K562 (cell line): ENCODE results near the gene APOM. TPM values are rescaled to one million over a fixed set of nuclear protein-coding genes. Genes with fewer than 3 reads are reported as not detected.

Experiments used
- ATAC-seq: fragments of 200-7000 bp; cut with Tn5 transposase; 3 replicates; pipeline ENCODE4 v1.9.1; 2020; ENCODE audit warnings: moderate library complexity
- BruUV-seq: library from RNA; stranded (reverse); fragments of 400-500 nt; replicated peaks from 2 replicates; lab custom pipeline; 2021; lab: Mats Ljungman, UMichigan
- CTCF ChIA-PET: fragments of 300-600 bp; formaldehyde crosslinking; extraction: SDS; loops from one replicate; lab custom pipeline; 2021; ENCODE audit warnings: low intra/inter-chr PET ratio; lab: Yijun Ruan, JAX
- POLR2A ChIA-PET: fragments of 300-600, 350-650 bp; sonication (Branson Sonifier 250); formaldehyde crosslinking; extraction: SDS; loops from one replicate; lab custom pipeline; 2021; ENCODE audit warnings: antibody characterized with exemption, inconsistent platforms; lab: Yijun Ruan, JAX
- DNase-seq, 4 experiments: peaks; one replicate each; pipeline versions ENCODE4 v3.0.0 to v3.0.0-alpha.2; 2011 to 2018; ENCODE audit warnings: low spot score in 3 of 4, mixed read lengths in 3 of 4; ENCODE audit errors: extremely low read depth in 1 of 4
- FAIRE-seq: peaks from 2 replicates; lab custom pipeline; 2011; peaks lifted over from hg19 to GRCh38; lab: Jason Lieb, UNC
- H2AFZ ChIP-seq: 2 replicates; pipeline ENCODE4 v1.6.0; 2011; ENCODE audit warnings: low read depth, low read length, control low read depth, inconsistent platforms
- H3K27ac ChIP-seq: fragments of 200-600 bp; 3 replicates; pipeline ENCODE4 v1.8.0; 2011; ENCODE audit warnings: low read depth, mild to moderate bottlenecking, control low read depth, inconsistent platforms, low read length, moderate library complexity, mixed read lengths; ENCODE audit errors: extremely low read depth
- H3K27me3 ChIP-seq, 2 experiments: fragments of 300-600 bp in 1 of 2; 2 replicates in 1 of 2; 3 replicates in 1 of 2; pipeline versions ENCODE4 v1.6.0 to v1.8.0; 2011; ENCODE audit warnings: inconsistent platforms in 2 of 2, low read length in 2 of 2, mild to moderate bottlenecking in 1 of 2, mixed read lengths in 1 of 2, moderate library complexity in 1 of 2; ENCODE audit not compliant: control insufficient read depth in 2 of 2, insufficient read depth in 2 of 2
- H3K36me3 ChIP-seq: fragments of 300-600 bp; 3 replicates; pipeline ENCODE4 v1.8.0; 2011; ENCODE audit warnings: mild to moderate bottlenecking, low read length, inconsistent platforms; ENCODE audit not compliant: control insufficient read depth, insufficient read depth
- H3K4me1 ChIP-seq, 2 experiments: fragments of 200-600 bp in 1 of 2; replicated peaks in 1 of 2; 2 replicates in 1 of 2; 3 replicates in 1 of 2; pipeline versions ENCODE4 v1.5.1 to v1.8.0; 2011; ENCODE audit warnings: inconsistent platforms in 2 of 2, low read length in 2 of 2, mild to moderate bottlenecking in 1 of 2, mixed read lengths in 1 of 2, moderate library complexity in 1 of 2; ENCODE audit not compliant: control insufficient read depth in 2 of 2, insufficient read depth in 2 of 2
- H3K4me2 ChIP-seq: 2 replicates; pipeline ENCODE4 v1.6.1; 2011; ENCODE audit warnings: low read length, control low read depth, inconsistent platforms, mixed read lengths; ENCODE audit not compliant: insufficient read depth
- H3K4me3 ChIP-seq: fragments of 200-600 bp; sonication (generic), shearing (Covaris generic); 2 replicates; pipeline ENCODE4 v1.5.1; 2016; ENCODE audit warnings: control low read depth, inconsistent platforms
- H3K79me2 ChIP-seq: fragments of 200-600 bp; 3 replicates; pipeline ENCODE4 v1.8.0; 2011; ENCODE audit warnings: low read length, inconsistent platforms; ENCODE audit not compliant: control insufficient read depth, insufficient read depth
- H3K9ac ChIP-seq, 2 experiments: 2 replicates each; pipeline versions ENCODE4 v1.6.0 to v1.6.1; 2011; ENCODE audit warnings: low read depth in 2 of 2, low read length in 2 of 2, control low read depth in 1 of 2, inconsistent platforms in 1 of 2, mild to moderate bottlenecking in 1 of 2, mixed read lengths in 1 of 2; ENCODE audit not compliant: insufficient read depth in 1 of 2
- H3K9me1 ChIP-seq: one replicate; pipeline ENCODE4 v1.6.0; 2011; ENCODE audit warnings: inconsistent platforms, mild to moderate bottlenecking, low read length, moderate library complexity; ENCODE audit not compliant: control insufficient read depth, insufficient read depth
- H3K9me3 ChIP-seq: replicated peaks from 2 replicates; pipeline ENCODE4 v1.5.1; 2011; ENCODE audit warnings: low read depth, low read length, inconsistent platforms; ENCODE audit not compliant: control insufficient read depth, insufficient read depth
- H4K20me1 ChIP-seq: replicated peaks from 2 replicates; pipeline ENCODE4 v1.6.1; 2011; ENCODE audit warnings: low read length, inconsistent platforms, mixed read lengths; ENCODE audit not compliant: control insufficient read depth, insufficient read depth
- CEBPZ ChIP-seq: fragments of 150-350 bp; IDR thresholded peaks from 2 replicates; pipeline ENCODE4 v1.6.1; 2014; ENCODE audit warnings: low read depth, mild to moderate bottlenecking, low read length, borderline replicate concordance
- FIP1L1 ChIP-seq: fragments of 200-400 bp; formaldehyde crosslinking; IDR thresholded peaks from 2 replicates; pipeline ENCODE4 v1.6.1; 2018; ENCODE audit warnings: mild to moderate bottlenecking, low read depth, low read length; ENCODE audit not compliant: poor library complexity, severe bottlenecking
- GATAD2B ChIP-seq: fragments of 450-650 bp; IDR thresholded peaks from 2 replicates; pipeline ENCODE4 v1.6.1; 2017; ENCODE audit warnings: mild to moderate bottlenecking, borderline replicate concordance
- ID3 ChIP-seq, 2 experiments: fragments of 250-450 bp in 1 of 2; fragments of 450-650 bp in 1 of 2; sonication (Bioruptor Pico) in 1 of 2; IDR thresholded peaks; 2 replicates each; pipeline versions ENCODE4 v1.6.1 to v1.8.0; 2016 to 2021; ENCODE audit warnings: mild to moderate bottlenecking in 2 of 2, moderate library complexity in 2 of 2, missing compliant biosample characterization in 1 of 2, missing genetic modification characterization in 1 of 2
- KDM2B ChIP-seq: fragments of 250-450 bp; sonication (Bioruptor Pico); IDR thresholded peaks from 2 replicates; pipeline ENCODE4 v1.8.0; 2021; ENCODE audit warnings: mild to moderate bottlenecking, moderate library complexity
- MBD2 ChIP-seq: sonication (generic); IDR thresholded peaks from 2 replicates; pipeline ENCODE4 v1.6.1; 2016; ENCODE audit warnings: low read depth, borderline replicate concordance
- NR2C1 ChIP-seq, 2 experiments: fragments of 450-650 bp; IDR thresholded peaks; 2 replicates each; pipeline ENCODE4 v1.6.1; 2017; ENCODE audit warnings: mild to moderate bottlenecking in 2 of 2, antibody characterized with exemption in 1 of 2, inconsistent platforms in 1 of 2, missing compliant biosample characterization in 1 of 2, missing genetic modification characterization in 1 of 2
- NUFIP1 ChIP-seq: fragments of 450-650 bp; IDR thresholded peaks from 2 replicates; pipeline ENCODE4 v1.6.1; 2018; ENCODE audit not compliant: partially characterized antibody
- PKNOX1 ChIP-seq: fragments of 450-650 bp; IDR thresholded peaks from 2 replicates; pipeline ENCODE4 v1.6.1; 2016
- PRPF4 ChIP-seq: fragments of 200-400 bp; formaldehyde crosslinking; IDR thresholded peaks from one replicate; pipeline ENCODE4 v1.6.1; 2017; ENCODE audit warnings: low read length, low read depth, mild to moderate bottlenecking; ENCODE audit not compliant: insufficient read depth, poor library complexity, severe bottlenecking
- PURB ChIP-seq: sonication (generic); formaldehyde crosslinking; IDR thresholded peaks from 2 replicates; pipeline ENCODE4 v1.9.0; 2021; ENCODE audit warnings: low read depth, mild to moderate bottlenecking, missing genetic modification reagents
- RB1 ChIP-seq: fragments of 450-650 bp; IDR thresholded peaks from 2 replicates; pipeline ENCODE4 v1.6.1; 2017; ENCODE audit warnings: low read depth, mild to moderate bottlenecking
- RBM17 ChIP-seq: fragments of 200-400 bp; formaldehyde crosslinking; IDR thresholded peaks from 2 replicates; pipeline ENCODE4 v1.6.1; 2017; ENCODE audit warnings: low read depth, mild to moderate bottlenecking, low read length, borderline replicate concordance
- SNIP1 ChIP-seq: fragments of 450-650 bp; IDR thresholded peaks from 2 replicates; pipeline ENCODE4 v1.7.1; 2017; ENCODE audit warnings: low read depth, mild to moderate bottlenecking
- TFAM ChIP-seq: fragments of 250-450 bp; sonication (Bioruptor Pico); conservative IDR thresholded peaks from 2 replicates; pipeline ENCODE4 v1.5.0; 2021; ENCODE audit warnings: mild to moderate bottlenecking, moderate library complexity
- U2AF1 ChIP-seq: fragments of 200-400 bp; formaldehyde crosslinking; optimal IDR thresholded peaks from 2 replicates; pipeline ENCODE3; 2017; ENCODE audit warnings: mild to moderate bottlenecking, low read depth, low read length, moderate library complexity
- ZNF445 ChIP-seq: fragments of 250-450 bp; sonication (Bioruptor Pico); IDR thresholded peaks from 2 replicates; pipeline ENCODE4 v1.4.0; 2020; ENCODE audit warnings: low read depth, mild to moderate bottlenecking, moderate library complexity
- WGBS: fragments of 100-300 bp; shearing (Covaris generic); methylation state at CpG from one replicate; pipeline ENCODE4 v1.1.6; 2016; ENCODE audit warnings: low coverage, mixed read lengths; ENCODE audit not compliant: insufficient coverage; ENCODE audit errors: missing lambda C conversion rate; 5-methylcytosine and 5-hydroxymethylcytosine counted together
- in situ Hi-C: fragments of 300-500 bp; cut with MboI; formaldehyde crosslinking; loops from 4 replicates; pipeline ENCODE4 v1.15.0; 2018; ENCODE audit warnings: inconsistent platforms, mixed read lengths
- intact Hi-C: fragments of 100-400 bp; cut with micrococcal nuclease; formaldehyde crosslinking; loops from 2 replicates; pipeline ENCODE4 v1.14.2; 2022
- polyA plus RNA-seq, 8 experiments: library from polyadenylated mRNA; depleted of rRNA in 4 of 8; stranded (reverse) in 5 of 8; unstranded in 3 of 8; fragments of >200 nt; fragmentation: Nextera tagmentation in 2 of 8; fragmentation: Illumina TruSeq in 1 of 8; extraction: Ambion mirVana in 2 of 8; extraction: Trizol in 1 of 8; gene quantifications; 2 replicates each; pipeline versions ENCODE4 v1.2.1 to v1.2.3, GENCODE V29; 2011 to 2014; ENCODE audit warnings: inconsistent platforms in 1 of 8, missing spikeins in 1 of 8
- total RNA-seq, 7 experiments: library from RNA; depleted of rRNA in 6 of 7; stranded (reverse); fragments of >200 nt in 6 of 7; fragmentation: Illumina TruSeq in 2 of 7; extraction: Trizol in 2 of 7; gene quantifications; 2 replicates each; pipeline versions ENCODE4 v1.2.1 to v1.2.3, GENCODE V29; 2011 to 2021; ENCODE audit warnings: low replicate concordance in 1 of 7

Gene APOM
- total and polyA plus RNA-seq, 9 of the 15 experiments (the other 6 are each of a cell fraction or from before 2014, with no cell fraction given): 5.7 to 24.3 (median 10.4) TPM

- BruUV-seq: no TSS peak
- FAIRE-seq: no peak
- WGBS: 67% methylated on average over 6 of the region's 6 CpGs
- peaks cover 9% of the 10 kb centered on the region; the same call in 2 of the 3 replicates for H3K79me2 ChIP-seq
- ChIA-PET CTCF (no interaction called here), POLR2A (interaction anchor here (0.8 to 7.1 kb wide), 15 partner anchors 9 to 163 kb away, joined by 3 to 158 read pairs (median 7); partner anchors contain the start of genes ABHD16A, CLIC1, DDAH2 and GPANK1)
- in situ Hi-C loops: no loop called here
- no peak overlapping the region for H3K4me2 ChIP-seq
- no peak for DNase-seq
- peak overlapping the region in 1 of 2 experiments; percentile 59; a peak in 2 of 4 replicates for H3K9ac ChIP-seq
- H2AFZ ChIP-seq: no peak overlapping the region
- H3K27me3 ChIP-seq: no peaks in the 10 kb centered on the region
- ATAC-seq: no peak
- peaks cover 87% of the 10 kb centered on the region for H3K36me3 ChIP-seq
- peaks cover 5% of the 10 kb centered on the region for H3K9me1 ChIP-seq
- no peaks in the 10 kb centered on the region for H3K9me3 ChIP-seq
- intact Hi-C loops: no loop called here
- H4K20me1 ChIP-seq: no peaks in the 10 kb centered on the region
- TF ChIP-seq PRPF4 (no peak), U2AF1 (no peak), KDM2B (CRISPR knock-in tag) (no peak), ZNF445 (CRISPR knock-in tag) (no peak), SNIP1 (no peak), ID3 (CRISPR knock-in tag; IDR thresholded peaks at IDR 0.05) (0 out of 2 replicates have a peak, but pooled peaks have one; percentile 67), ID3 (tag; IDR thresholded peaks at IDR 0.05) (no peak), TFAM (CRISPR knock-in tag) (no peak), RB1 (0 out of 2 replicates have a peak, but pooled peaks have one; percentile 10), PKNOX1 (peak; percentile 80), PURB (CRISPR knock-in tag) (no peak), RBM17 (no peak), GATAD2B (no peak), CEBPZ (no peak), NR2C1 (IDR thresholded peaks at IDR 0.05) (no peak), NR2C1 (tag; IDR thresholded peaks at IDR 0.05) (no peak), MBD2 (no peak), NUFIP1 (no peak), FIP1L1 (no peak)
- H3K4me3 ChIP-seq: no peak overlapping the region
- H3K27ac ChIP-seq: no peak overlapping the region
- H3K4me1 ChIP-seq: peaks cover 38 to 40% of the 10 kb centered on the region in 2 experiments
These were observed 37.8 kb downstream of the APOM start for GRCh38 chr6:31693535-31693934.
